ENCODE results near the gene DPP10.

The DPP10 gene

GRCh38 chr2:114550364-114550763 is 107.9 kb downstream of the DPP10 start:
- DNase-seq (ENCODE audit: low read depth, low spot score), result no peak
- POLR2A ChIA-PET, result no interaction called here
- CTCF ChIA-PET, result interaction anchor here (0.9 to 1.4 kb wide), 2 partner anchors 572 to 575 kb away, joined by 3 to 6 read pairs; no protein-coding TSS in a partner anchor
- H3K4me3 ChIP-seq (ENCODE audit: low read depth, low read length), result no peak overlapping the region
- no peak for TF ChIP-seq CTCF (IDR thresholded peaks at IDR 0.05; ENCODE audit: insufficient read depth, low read length, missing control alignments)

- ChIA-PET POLR2A (no interaction called here), CTCF (interaction anchor here (0.9 to 1.4 kb wide), 3 partner anchors 573 to 947 kb away, joined by 3 to 6 read pairs (median 3); no protein-coding TSS in a partner anchor)
- H3K4me3 ChIP-seq (ENCODE audit: low read depth, low read length), result no peak overlapping the region
- DNase-seq (ENCODE audit: low read depth, low spot score), result no peak
- peak; percentile 7 for TF ChIP-seq CTCF (IDR thresholded peaks at IDR 0.05; ENCODE audit: insufficient read depth, low read length, missing control alignments)
Measured at GRCh38 chr2:114550895-114551793, 108.7 kb downstream of the DPP10 start.

DNA sequence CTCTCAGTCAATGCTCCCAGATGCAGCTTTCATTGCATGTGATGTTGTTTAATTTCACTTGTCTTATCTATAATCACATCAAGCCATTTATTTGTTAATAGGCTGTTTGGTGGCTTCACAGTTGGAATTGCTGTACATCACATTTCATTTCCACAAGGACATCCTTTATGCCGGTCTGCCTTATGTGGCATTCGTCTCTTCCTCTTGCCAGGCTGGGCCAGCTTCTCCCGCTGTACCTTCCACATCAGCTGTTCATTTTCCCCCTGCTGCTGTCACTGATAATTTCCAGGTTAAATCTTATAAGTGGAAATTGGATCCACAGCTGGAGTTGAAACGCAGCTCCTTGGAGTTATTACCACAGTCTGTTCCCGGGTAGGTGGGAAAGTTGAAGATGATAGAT is 110.6 kb downstream of the DPP10 start:
- no peak overlapping the region for H3K4me3 ChIP-seq (ENCODE audit: low read depth, low read length)
- ChIA-PET CTCF (interaction anchor here (1.1 kb wide), 1 partner anchor 20 kb away, joined by 3 read pairs; no protein-coding TSS in a partner anchor), POLR2A (no interaction called here)
- no peak for TF ChIP-seq CTCF (IDR thresholded peaks at IDR 0.05; ENCODE audit: insufficient read depth, low read length, missing control alignments)
- DNase-seq (ENCODE audit: low read depth, low spot score), result no peak

GRCh38 chr2:114569166-114569565 is 126.7 kb downstream of the DPP10 start:
- ChIA-PET POLR2A (no interaction called here), CTCF (no interaction called here)
- DNase-seq (ENCODE audit: low read depth, low spot score), result no peak
- no peak overlapping the region for H3K4me3 ChIP-seq (ENCODE audit: low read depth, low read length)
- TF ChIP-seq CTCF (IDR thresholded peaks at IDR 0.05; ENCODE audit: insufficient read depth, low read length, missing control alignments), result no peak

DNA sequence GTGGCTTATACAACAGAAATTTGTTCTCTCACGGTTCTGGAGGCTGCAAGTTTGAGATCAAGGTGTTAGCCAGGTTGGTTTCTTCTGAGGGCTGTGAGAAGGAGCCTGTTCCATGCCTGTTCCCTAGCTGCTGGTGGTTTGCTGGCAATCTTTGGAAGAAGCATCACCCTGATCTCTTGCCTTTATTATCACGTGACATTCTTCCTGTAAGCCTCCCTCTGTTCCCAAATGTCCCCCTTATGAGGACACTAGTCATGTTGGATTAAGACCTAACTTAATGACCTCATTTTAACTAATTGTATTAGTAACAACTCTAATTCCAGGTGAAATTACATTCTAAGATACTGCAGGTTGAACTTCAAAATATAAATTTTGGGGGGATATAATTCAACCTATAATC is 135.2 kb downstream of the DPP10 start:
- no peak for TF ChIP-seq CTCF (IDR thresholded peaks at IDR 0.05; ENCODE audit: insufficient read depth, low read length, missing control alignments)
- POLR2A ChIA-PET, result no interaction called here
- CTCF ChIA-PET, result no interaction called here
- H3K4me3 ChIP-seq (ENCODE audit: low read depth, low read length), result no peak overlapping the region
- no peak for DNase-seq (ENCODE audit: low read depth, low spot score)

DNA sequence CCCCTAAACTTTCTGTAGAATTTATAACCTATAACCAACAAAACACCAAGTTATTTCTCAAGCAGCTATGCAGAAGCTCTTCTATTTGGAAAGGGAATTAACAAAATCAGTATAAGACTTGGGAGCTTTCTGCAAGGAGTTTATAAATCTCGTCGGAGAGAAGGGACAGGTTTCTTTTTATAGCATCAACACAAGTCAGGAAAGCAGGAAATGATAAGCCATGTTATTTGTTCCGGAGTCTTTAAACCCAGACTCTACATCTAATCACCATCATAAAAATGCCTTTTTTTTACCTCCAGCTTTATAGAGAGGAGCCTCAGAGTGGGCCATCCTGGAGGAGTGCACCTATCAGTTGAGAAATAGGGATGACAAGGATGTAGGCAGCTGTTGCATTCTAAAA is 137.1 kb downstream of the DPP10 start:
- no peak overlapping the region for H3K4me3 ChIP-seq (ENCODE audit: low read depth, low read length)
- ChIA-PET POLR2A (no interaction called here), CTCF (no interaction called here)
- no peak for DNase-seq (ENCODE audit: low read depth, low spot score)
- TF ChIP-seq CTCF (IDR thresholded peaks at IDR 0.05; ENCODE audit: insufficient read depth, low read length, missing control alignments), result no peak

Data from AG04449 (cell line).